SK-N-SH treated with all-trans-retinoic acid at 6 μM for 48 hours (cell line): Measurements from ENCODE around the gene TRABD2A.

ENCODE experiments used
- BACH2 ChIP-seq: fragments of 250-450 bp; sonication (Bioruptor Pico); IDR thresholded peaks from 2 replicates; pipeline ENCODE4 v1.9.0; 2021; ENCODE audit warnings: mild to moderate bottlenecking, borderline replicate concordance
- CSDC2 ChIP-seq: fragments of 250-450 bp; sonication (Bioruptor Pico); IDR thresholded peaks from 2 replicates; pipeline ENCODE4 v1.5.0; 2020; ENCODE audit warnings: mild to moderate bottlenecking, moderate library complexity
- GLIS3 ChIP-seq: fragments of 250-450 bp; sonication (Bioruptor Pico); IDR thresholded peaks from 2 replicates; pipeline ENCODE4 v1.5.0; 2020; ENCODE audit warnings: mild to moderate bottlenecking, moderate library complexity
- ISL1 ChIP-seq: fragments of 250-450 bp; sonication (Bioruptor Pico); IDR thresholded peaks from 2 replicates; pipeline ENCODE4 v2.1.2; 2022; ENCODE audit warnings: mild to moderate bottlenecking, moderate library complexity
- RARB ChIP-seq: fragments of 250-450 bp; sonication (Bioruptor Pico); IDR thresholded peaks from 2 replicates; pipeline ENCODE4 v1.8.0; 2021; ENCODE audit warnings: mild to moderate bottlenecking, moderate library complexity
- ZFP3 ChIP-seq: fragments of 250-450 bp; sonication (Bioruptor Pico); IDR thresholded peaks from 2 replicates; pipeline ENCODE4 v1.5.0; 2020; ENCODE audit warnings: mild to moderate bottlenecking, moderate library complexity
- ZNF8 ChIP-seq: fragments of 450-650 bp; formaldehyde crosslinking; IDR thresholded peaks from 2 replicates; pipeline ENCODE4 v1.5.0; 2020; ENCODE audit warnings: mild to moderate bottlenecking, moderate library complexity
- TF ChIP-seq, protein P1 (sequence below): fragments of 250-450 bp; sonication (Bioruptor Pico); IDR thresholded peaks from 2 replicates; pipeline ENCODE4 v1.5.0; 2020; ENCODE audit warnings: mild to moderate bottlenecking, moderate library complexity
- TF ChIP-seq, protein P2 (sequence below): fragments of 250-450 bp; sonication (Bioruptor Pico); IDR thresholded peaks from 2 replicates; pipeline ENCODE4 v1.8.0; 2020; ENCODE audit warnings: mild to moderate bottlenecking, moderate library complexity, borderline replicate concordance

DNA sequence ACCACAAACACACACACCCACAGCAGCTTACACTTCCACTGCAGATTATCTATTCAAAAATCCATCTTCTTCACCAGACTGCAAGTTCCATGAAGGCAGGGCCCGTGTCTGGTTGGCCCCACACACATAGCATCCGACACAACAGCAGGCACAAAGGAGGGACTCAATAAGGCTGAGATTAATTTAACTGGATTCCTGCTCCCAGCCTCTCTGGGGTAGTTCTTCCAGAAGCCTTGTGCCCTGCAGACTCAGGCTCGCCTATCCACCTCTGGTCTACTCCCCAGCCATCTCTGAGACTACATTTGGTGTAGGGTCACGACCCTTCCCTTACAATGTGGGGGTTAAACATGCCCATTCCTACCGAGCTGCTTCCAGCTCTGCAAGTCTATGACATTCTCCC is 57.7 kb downstream of the TRABD2A start:
- TF ChIP-seq, protein P1, sequence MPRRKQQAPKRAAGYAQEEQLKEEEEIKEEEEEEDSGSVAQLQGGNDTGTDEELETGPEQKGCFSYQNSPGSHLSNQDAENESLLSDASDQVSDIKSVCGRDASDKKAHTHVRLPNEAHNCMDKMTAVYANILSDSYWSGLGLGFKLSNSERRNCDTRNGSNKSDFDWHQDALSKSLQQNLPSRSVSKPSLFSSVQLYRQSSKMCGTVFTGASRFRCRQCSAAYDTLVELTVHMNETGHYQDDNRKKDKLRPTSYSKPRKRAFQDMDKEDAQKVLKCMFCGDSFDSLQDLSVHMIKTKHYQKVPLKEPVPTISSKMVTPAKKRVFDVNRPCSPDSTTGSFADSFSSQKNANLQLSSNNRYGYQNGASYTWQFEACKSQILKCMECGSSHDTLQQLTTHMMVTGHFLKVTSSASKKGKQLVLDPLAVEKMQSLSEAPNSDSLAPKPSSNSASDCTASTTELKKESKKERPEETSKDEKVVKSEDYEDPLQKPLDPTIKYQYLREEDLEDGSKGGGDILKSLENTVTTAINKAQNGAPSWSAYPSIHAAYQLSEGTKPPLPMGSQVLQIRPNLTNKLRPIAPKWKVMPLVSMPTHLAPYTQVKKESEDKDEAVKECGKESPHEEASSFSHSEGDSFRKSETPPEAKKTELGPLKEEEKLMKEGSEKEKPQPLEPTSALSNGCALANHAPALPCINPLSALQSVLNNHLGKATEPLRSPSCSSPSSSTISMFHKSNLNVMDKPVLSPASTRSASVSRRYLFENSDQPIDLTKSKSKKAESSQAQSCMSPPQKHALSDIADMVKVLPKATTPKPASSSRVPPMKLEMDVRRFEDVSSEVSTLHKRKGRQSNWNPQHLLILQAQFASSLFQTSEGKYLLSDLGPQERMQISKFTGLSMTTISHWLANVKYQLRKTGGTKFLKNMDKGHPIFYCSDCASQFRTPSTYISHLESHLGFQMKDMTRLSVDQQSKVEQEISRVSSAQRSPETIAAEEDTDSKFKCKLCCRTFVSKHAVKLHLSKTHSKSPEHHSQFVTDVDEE = no peak
- TF ChIP-seq CSDC2 (CRISPR knock-in tag) (no peak), GLIS3 (CRISPR knock-in tag) (no peak), ISL1 (CRISPR knock-in tag) (no peak), BACH2 (CRISPR knock-in tag) (no peak), ZFP3 (CRISPR knock-in tag) (no peak), RARB (CRISPR knock-in tag) (no peak), ZNF8 (CRISPR knock-in tag) (no peak)
- TF ChIP-seq, protein P2, sequence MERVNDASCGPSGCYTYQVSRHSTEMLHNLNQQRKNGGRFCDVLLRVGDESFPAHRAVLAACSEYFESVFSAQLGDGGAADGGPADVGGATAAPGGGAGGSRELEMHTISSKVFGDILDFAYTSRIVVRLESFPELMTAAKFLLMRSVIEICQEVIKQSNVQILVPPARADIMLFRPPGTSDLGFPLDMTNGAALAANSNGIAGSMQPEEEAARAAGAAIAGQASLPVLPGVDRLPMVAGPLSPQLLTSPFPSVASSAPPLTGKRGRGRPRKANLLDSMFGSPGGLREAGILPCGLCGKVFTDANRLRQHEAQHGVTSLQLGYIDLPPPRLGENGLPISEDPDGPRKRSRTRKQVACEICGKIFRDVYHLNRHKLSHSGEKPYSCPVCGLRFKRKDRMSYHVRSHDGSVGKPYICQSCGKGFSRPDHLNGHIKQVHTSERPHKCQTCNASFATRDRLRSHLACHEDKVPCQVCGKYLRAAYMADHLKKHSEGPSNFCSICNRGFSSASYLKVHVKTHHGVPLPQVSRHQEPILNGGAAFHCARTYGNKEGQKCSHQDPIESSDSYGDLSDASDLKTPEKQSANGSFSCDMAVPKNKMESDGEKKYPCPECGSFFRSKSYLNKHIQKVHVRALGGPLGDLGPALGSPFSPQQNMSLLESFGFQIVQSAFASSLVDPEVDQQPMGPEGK (CRISPR knock-in tag) = no peak
